OCI-LY1 (cell line): Measurements from ENCODE around the gene RNF38.
"Not testable (repeated sequence)": the region's sequence is repeated elsewhere in the genome, so short reads cannot be mapped to it uniquely, and the experiment has no call there.

Experiments used
- EZH2 ChIP-seq: fragments of 200-600 bp; sonication (generic), shearing (Covaris generic); IDR thresholded peaks from 2 replicates; pipeline ENCODE4 v1.8.0; 2017; ENCODE audit warnings: borderline replicate concordance, mixed run types, mild to moderate bottlenecking, antibody characterized with exemption, low read length, moderate library complexity, mixed read lengths
- TF ChIP-seq, protein P1 (sequence below): fragments of 200-600 bp; sonication (generic), shearing (Covaris generic); IDR thresholded peaks from 2 replicates; pipeline ENCODE4 v1.5.1; 2017; ENCODE audit warnings: mild to moderate bottlenecking, antibody characterized with exemption, low read length, moderate library complexity, mixed read lengths

DNA sequence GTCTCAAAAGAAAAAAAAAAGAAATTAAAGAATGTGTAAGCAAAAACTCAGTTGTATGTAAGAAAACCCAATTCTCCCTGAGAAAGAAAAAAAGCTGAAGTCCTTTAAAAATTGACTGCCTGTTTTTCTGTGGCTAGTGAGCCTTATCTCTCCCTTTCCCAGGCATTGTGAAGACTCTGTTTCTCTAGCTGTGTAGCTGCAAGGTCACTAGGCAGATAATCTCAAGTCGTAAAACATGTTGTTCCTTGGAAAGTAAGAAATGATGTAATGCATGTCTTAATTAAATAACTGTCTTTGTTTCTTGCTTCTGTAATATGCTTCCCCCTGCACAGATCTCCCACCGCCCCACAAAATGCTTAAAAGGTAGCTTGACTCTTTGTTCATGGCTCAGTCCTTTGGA lies 95.7 kb downstream of the RNF38 start:
- TF ChIP-seq, protein P1, sequence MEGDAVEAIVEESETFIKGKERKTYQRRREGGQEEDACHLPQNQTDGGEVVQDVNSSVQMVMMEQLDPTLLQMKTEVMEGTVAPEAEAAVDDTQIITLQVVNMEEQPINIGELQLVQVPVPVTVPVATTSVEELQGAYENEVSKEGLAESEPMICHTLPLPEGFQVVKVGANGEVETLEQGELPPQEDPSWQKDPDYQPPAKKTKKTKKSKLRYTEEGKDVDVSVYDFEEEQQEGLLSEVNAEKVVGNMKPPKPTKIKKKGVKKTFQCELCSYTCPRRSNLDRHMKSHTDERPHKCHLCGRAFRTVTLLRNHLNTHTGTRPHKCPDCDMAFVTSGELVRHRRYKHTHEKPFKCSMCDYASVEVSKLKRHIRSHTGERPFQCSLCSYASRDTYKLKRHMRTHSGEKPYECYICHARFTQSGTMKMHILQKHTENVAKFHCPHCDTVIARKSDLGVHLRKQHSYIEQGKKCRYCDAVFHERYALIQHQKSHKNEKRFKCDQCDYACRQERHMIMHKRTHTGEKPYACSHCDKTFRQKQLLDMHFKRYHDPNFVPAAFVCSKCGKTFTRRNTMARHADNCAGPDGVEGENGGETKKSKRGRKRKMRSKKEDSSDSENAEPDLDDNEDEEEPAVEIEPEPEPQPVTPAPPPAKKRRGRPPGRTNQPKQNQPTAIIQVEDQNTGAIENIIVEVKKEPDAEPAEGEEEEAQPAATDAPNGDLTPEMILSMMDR: not testable (repeated sequence)
- not testable (repeated sequence) for TF ChIP-seq EZH2
